ENCODE data around the gene TAS2R16.

Gene TAS2R16

DNA sequence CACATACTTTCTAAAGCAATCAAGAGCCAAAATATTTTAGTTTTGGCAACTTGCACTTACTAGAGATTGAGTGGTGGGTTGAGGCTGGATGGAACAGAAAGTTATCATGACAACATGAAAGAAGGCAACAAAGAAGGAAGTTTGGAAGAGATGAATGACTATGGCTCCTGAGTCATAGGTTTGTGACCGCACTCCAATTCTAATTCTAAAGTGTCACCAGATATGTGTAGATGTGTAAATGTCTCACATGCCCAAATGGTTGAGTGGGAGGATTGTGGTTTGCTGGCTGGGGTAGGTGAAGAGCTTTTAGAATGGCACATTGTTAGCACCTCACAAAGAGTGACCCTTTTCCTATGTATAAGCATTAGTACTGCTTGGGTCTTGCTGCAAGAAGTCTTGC, 20.2 kb downstream of the TAS2R16 start:
- no peak for TF ChIP-seq EZH2phosphoT487 (IDR thresholded peaks at IDR 0.05; ENCODE audit: borderline replicate concordance, low read length)
- Histone ChIP-seq H3K4me3 (ENCODE audit: low read length) (no peak overlapping the region), H3K36me3 (ENCODE audit: control insufficient read depth, low read length) (no peaks in the 10 kb centered on the region), H3K27ac (ENCODE audit: low read depth, low read length) (no peak overlapping the region), H4K20me1 (ENCODE audit: control insufficient read depth, insufficient read depth, low read depth, low read length) (no peaks in the 10 kb centered on the region), H3K4me1 (ENCODE audit: control insufficient read depth, low read length) (no peaks in the 10 kb centered on the region), H3K79me2 (ENCODE audit: control insufficient read depth, low read length) (no peaks in the 10 kb centered on the region), H3F3A (ENCODE audit: control insufficient read depth, insufficient read depth) (no peaks in the 10 kb centered on the region), H3K9me3 (ENCODE audit: control insufficient read depth, insufficient read depth, low read length) (no peaks in the 10 kb centered on the region), H3K9me2 (replicated peaks; ENCODE audit: control insufficient read depth, low read length) (no peaks in the 10 kb centered on the region), H3K4me2 (ENCODE audit: low read length) (no peak overlapping the region), H3K27me3 (ENCODE audit: control insufficient read depth, low read length) (no peaks in the 10 kb centered on the region)

DNA sequence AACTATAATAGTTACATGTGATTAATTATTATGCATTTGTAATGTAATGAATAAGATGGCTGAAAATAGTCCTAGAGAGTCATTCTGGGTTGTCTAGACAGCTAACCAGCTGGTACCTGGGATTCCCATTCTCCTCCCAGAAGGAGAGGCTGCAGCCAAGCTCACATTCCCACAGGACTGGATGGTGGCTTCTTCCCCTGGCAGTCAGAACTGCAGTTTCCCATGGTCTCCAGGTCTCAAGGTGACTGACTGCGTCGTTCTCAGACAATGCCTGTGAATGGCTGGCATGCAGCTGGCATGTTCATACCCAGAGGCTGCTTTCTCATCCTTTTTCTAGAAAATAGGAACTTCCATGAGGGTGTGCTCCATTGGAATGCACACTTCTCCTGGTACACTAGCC, 21.3 kb downstream of the TAS2R16 start:
- Histone ChIP-seq H3K4me2 (ENCODE audit: low read length) (no peak overlapping the region), H3K36me3 (ENCODE audit: control insufficient read depth, low read length) (no peaks in the 10 kb centered on the region), H3K27me3 (ENCODE audit: control insufficient read depth, low read length) (no peaks in the 10 kb centered on the region), H3K4me3 (ENCODE audit: low read length) (no peak overlapping the region), H4K20me1 (ENCODE audit: control insufficient read depth, insufficient read depth, low read depth, low read length) (no peaks in the 10 kb centered on the region), H3F3A (ENCODE audit: control insufficient read depth, insufficient read depth) (no peaks in the 10 kb centered on the region), H3K27ac (ENCODE audit: low read depth, low read length) (no peak overlapping the region), H3K9me3 (ENCODE audit: control insufficient read depth, insufficient read depth, low read length) (no peaks in the 10 kb centered on the region), H3K4me1 (ENCODE audit: control insufficient read depth, low read length) (no peaks in the 10 kb centered on the region), H3K79me2 (ENCODE audit: control insufficient read depth, low read length) (no peaks in the 10 kb centered on the region), H3K9me2 (replicated peaks; ENCODE audit: control insufficient read depth, low read length) (no peaks in the 10 kb centered on the region)
- TF ChIP-seq, protein P1, sequence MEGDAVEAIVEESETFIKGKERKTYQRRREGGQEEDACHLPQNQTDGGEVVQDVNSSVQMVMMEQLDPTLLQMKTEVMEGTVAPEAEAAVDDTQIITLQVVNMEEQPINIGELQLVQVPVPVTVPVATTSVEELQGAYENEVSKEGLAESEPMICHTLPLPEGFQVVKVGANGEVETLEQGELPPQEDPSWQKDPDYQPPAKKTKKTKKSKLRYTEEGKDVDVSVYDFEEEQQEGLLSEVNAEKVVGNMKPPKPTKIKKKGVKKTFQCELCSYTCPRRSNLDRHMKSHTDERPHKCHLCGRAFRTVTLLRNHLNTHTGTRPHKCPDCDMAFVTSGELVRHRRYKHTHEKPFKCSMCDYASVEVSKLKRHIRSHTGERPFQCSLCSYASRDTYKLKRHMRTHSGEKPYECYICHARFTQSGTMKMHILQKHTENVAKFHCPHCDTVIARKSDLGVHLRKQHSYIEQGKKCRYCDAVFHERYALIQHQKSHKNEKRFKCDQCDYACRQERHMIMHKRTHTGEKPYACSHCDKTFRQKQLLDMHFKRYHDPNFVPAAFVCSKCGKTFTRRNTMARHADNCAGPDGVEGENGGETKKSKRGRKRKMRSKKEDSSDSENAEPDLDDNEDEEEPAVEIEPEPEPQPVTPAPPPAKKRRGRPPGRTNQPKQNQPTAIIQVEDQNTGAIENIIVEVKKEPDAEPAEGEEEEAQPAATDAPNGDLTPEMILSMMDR (IDR thresholded peaks at IDR 0.05; ENCODE audit: low read depth, low read length, poor library complexity, severe bottlenecking), result no peak
- TF ChIP-seq EZH2phosphoT487 (IDR thresholded peaks at IDR 0.05; ENCODE audit: borderline replicate concordance, low read length), result no peak

DNA sequence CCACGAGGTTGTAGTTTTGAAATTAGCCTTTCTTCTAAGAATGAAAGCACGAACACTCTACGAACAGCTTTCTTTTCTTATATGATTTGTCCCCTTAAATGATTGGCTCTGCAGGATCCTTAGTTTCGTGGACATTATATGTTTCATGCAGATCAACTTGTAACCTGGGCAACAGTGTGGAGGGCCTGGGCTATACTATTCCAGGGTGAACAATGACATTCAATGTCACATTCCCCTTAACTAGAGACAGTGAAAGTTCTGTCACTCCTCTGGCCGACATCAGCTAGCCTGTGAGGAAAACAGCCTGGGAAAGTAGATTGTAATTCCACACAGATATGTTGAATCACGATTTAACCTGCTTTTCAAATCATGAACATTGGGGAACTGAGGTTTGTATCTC, 23.4 kb downstream of the TAS2R16 start:
- Histone ChIP-seq H3K9me2 (replicated peaks; ENCODE audit: control insufficient read depth, low read length) (no peaks in the 10 kb centered on the region), H3F3A (ENCODE audit: control insufficient read depth, insufficient read depth) (no peaks in the 10 kb centered on the region), H3K4me2 (ENCODE audit: low read length) (no peak overlapping the region), H3K36me3 (ENCODE audit: control insufficient read depth, low read length) (no peaks in the 10 kb centered on the region), H4K20me1 (ENCODE audit: control insufficient read depth, insufficient read depth, low read depth, low read length) (no peaks in the 10 kb centered on the region), H3K27me3 (ENCODE audit: control insufficient read depth, low read length) (no peaks in the 10 kb centered on the region), H3K27ac (ENCODE audit: low read depth, low read length) (no peak overlapping the region), H3K9me3 (ENCODE audit: control insufficient read depth, insufficient read depth, low read length) (no peaks in the 10 kb centered on the region), H3K4me1 (ENCODE audit: control insufficient read depth, low read length) (no peaks in the 10 kb centered on the region), H3K4me3 (ENCODE audit: low read length) (no peak overlapping the region), H3K79me2 (ENCODE audit: control insufficient read depth, low read length) (no peaks in the 10 kb centered on the region)
- no peak for TF ChIP-seq EZH2phosphoT487 (IDR thresholded peaks at IDR 0.05; ENCODE audit: borderline replicate concordance, low read length)
- TF ChIP-seq, protein P1 (IDR thresholded peaks at IDR 0.05; ENCODE audit: low read depth, low read length, poor library complexity, severe bottlenecking), result no peak

DNA sequence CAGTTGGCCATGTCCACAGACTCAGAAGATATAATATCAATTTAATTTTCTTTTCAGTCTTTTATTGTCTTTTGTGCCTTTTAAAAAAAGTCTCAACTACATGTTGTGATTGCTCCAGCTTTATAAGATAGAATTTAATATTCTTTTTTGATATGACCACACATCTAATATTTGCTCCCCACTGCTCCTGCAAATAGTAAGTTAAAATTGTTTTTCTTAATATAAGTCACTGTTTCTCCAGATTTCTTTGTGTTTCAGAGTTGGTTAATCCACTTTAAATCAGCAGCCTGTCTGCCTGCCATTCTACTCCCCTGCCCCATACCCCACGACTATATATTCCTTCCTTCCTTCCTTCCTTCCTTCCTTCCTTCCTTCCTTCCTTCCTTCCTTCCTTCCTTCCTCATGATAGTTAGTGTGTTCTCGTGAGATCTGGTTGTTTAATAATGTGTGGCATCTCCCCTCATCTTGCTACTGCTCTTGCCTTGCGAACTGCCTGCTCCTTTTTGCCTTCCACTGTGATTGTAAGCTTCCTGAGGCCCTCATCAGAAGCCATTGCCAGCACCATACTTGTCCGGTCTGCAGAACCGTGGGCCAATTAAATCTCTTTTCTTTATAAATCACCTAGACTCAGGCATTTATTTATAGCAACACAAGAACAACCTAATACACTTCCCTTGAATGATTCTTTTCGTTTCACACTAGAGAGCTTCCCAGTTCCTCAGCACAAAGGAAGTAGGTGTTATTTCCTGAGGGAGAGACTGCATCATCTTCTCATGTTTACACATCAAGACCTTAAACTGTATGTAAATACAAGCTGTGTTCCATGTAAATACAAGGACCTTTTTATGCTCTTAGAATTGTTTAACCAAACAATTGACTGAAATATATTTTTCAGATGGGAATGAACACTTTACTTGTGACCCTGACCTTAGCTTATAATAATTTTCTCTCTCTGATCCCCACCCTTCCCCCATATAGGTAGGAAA, 24.5 kb downstream of the TAS2R16 start:
- H3K4me2 ChIP-seq (ENCODE audit: low read length), result no peak overlapping the region
- H3K36me3 ChIP-seq (ENCODE audit: control insufficient read depth, low read length), result no peaks in the 10 kb centered on the region
- no peaks in the 10 kb centered on the region for H3F3A ChIP-seq (ENCODE audit: control insufficient read depth, insufficient read depth)
- no peaks in the 10 kb centered on the region for H3K4me1 ChIP-seq (ENCODE audit: control insufficient read depth, low read length)
- H3K9me2 ChIP-seq (replicated peaks; ENCODE audit: control insufficient read depth, low read length), result no peaks in the 10 kb centered on the region
- no peak for TF ChIP-seq EZH2phosphoT487 (IDR thresholded peaks at IDR 0.05; ENCODE audit: borderline replicate concordance, low read length)
- TF ChIP-seq, protein P1 (IDR thresholded peaks at IDR 0.05; ENCODE audit: low read depth, low read length, poor library complexity, severe bottlenecking), result no peak
- H3K4me3 ChIP-seq (ENCODE audit: low read length), result no peak overlapping the region
- no peaks in the 10 kb centered on the region for H3K79me2 ChIP-seq (ENCODE audit: control insufficient read depth, low read length)
- H4K20me1 ChIP-seq (ENCODE audit: control insufficient read depth, insufficient read depth, low read depth, low read length), result no peaks in the 10 kb centered on the region
- H3K27ac ChIP-seq (ENCODE audit: low read depth, low read length), result no peak overlapping the region
- H3K27me3 ChIP-seq (ENCODE audit: control insufficient read depth, low read length), result no peaks in the 10 kb centered on the region
- H3K9me3 ChIP-seq (ENCODE audit: control insufficient read depth, insufficient read depth, low read length), result no peaks in the 10 kb centered on the region
